HCT116 (cell line): ENCODE data around the gene MRAS. TPM values are rescaled to one million over a fixed set of nuclear protein-coding genes. Genes with fewer than 3 reads are reported as not detected.

Experiments
- ATAC-seq: fragments of 200-7000 bp; cut with Tn5 transposase; 2 replicates; pipeline ENCODE4 v1.9.1; 2020; ENCODE audit warnings: mild to moderate bottlenecking, moderate library complexity
- BruUV-seq: library from RNA; stranded (reverse); fragments of 400-500 nt; replicated peaks from 2 replicates; lab custom pipeline; 2021; lab: Mats Ljungman, UMichigan
- CTCF ChIA-PET: fragments of 300-600 bp; sonication (Branson Sonifier 250); formaldehyde crosslinking; loops from one replicate; lab custom pipeline; 2021; ENCODE audit warnings: antibody characterized with exemption; lab: Charles Lee
- POLR2A ChIA-PET: fragments of 300-600, 350-600 bp; sonication (Branson Sonifier 250); formaldehyde crosslinking; loops from one replicate; lab custom pipeline; 2021; ENCODE audit warnings: antibody characterized with exemption; lab: Charles Lee
- RAD21 ChIA-PET, 2 experiments: fragments of 300-600 bp; sonication (Branson Sonifier 250); formaldehyde crosslinking; loops; one replicate each; lab custom pipeline; 2023; ENCODE audit warnings: low total read pairs in 2 of 2; ENCODE audit not compliant: uncharacterized antibody in 2 of 2, unreplicated experiment in 2 of 2, low non-redundant PET in 1 of 2; lab: Charles Lee
- DNase-seq: peaks from one replicate; pipeline ENCODE4 v3.0.0-alpha.2; 2010; ENCODE audit warnings: low read depth, low spot score
- H2AFZ ChIP-seq: fragments of 200-600 bp; shearing (Covaris generic), sonication (generic); 2 replicates; pipeline ENCODE4 v1.6.1; 2017; ENCODE audit warnings: low read depth, mixed run types, mixed read lengths, antibody characterized with exemption, low read length; ENCODE audit not compliant: poor library complexity, severe bottlenecking
- H3K27ac ChIP-seq: 2 replicates; pipeline ENCODE4 v1.5.1; 2012; ENCODE audit warnings: low read depth, low read length
- H3K27me3 ChIP-seq: fragments of 200-600 bp; sonication (generic); 2 replicates; pipeline ENCODE4 v1.6.1; 2016; ENCODE audit warnings: mixed run types, low read length, mixed read lengths; ENCODE audit not compliant: insufficient read depth
- H3K36me3 ChIP-seq, 2 experiments: fragments of 200-500 bp in 1 of 2; fragments of 200-600 bp in 1 of 2; sonication (Bioruptor generic) in 1 of 2; sonication (generic) in 1 of 2; 2 replicates each; pipeline versions ENCODE4 v1.5.1 to v1.6.1; 2014 to 2016; ENCODE audit warnings: low read length in 2 of 2, inconsistent platforms in 1 of 2, mixed read lengths in 1 of 2, mixed run types in 1 of 2; ENCODE audit not compliant: insufficient read depth in 2 of 2, control insufficient read depth in 1 of 2
- H3K4me1 ChIP-seq, 2 experiments: fragments of 200-600 bp in 1 of 2; sonication (generic) in 1 of 2; 2 replicates each; pipeline versions ENCODE4 v1.5.1 to v1.6.1; 2012 to 2017; ENCODE audit warnings: low read length in 2 of 2, inconsistent platforms in 1 of 2, mild to moderate bottlenecking in 1 of 2, mixed read lengths in 1 of 2, mixed run types in 1 of 2, moderate library complexity in 1 of 2; ENCODE audit not compliant: insufficient read depth in 2 of 2, control insufficient read depth in 1 of 2
- H3K4me2 ChIP-seq: fragments of 200-600 bp; sonication (generic); 2 replicates; pipeline ENCODE4 v1.6.1; 2017; ENCODE audit warnings: mixed run types, low read length, mixed read lengths
- H3K4me3 ChIP-seq, 2 experiments: fragments of 200-600 bp in 1 of 2; sonication (generic) in 1 of 2; replicated peaks in 1 of 2; 2 replicates each; pipeline ENCODE4 v1.5.1; 2011 to 2016; ENCODE audit warnings: low read length in 2 of 2, control low read depth in 1 of 2, low read depth in 1 of 2, mild to moderate bottlenecking in 1 of 2, mixed read lengths in 1 of 2, mixed run types in 1 of 2
- H3K79me2 ChIP-seq: fragments of 200-600 bp; sonication (generic); 2 replicates; pipeline ENCODE4 v1.6.1; 2017; ENCODE audit warnings: mild to moderate bottlenecking, mixed run types, low read length, moderate library complexity, mixed read lengths; ENCODE audit not compliant: insufficient read depth
- H3K9ac ChIP-seq: fragments of 200-600 bp; sonication (generic); 2 replicates; pipeline ENCODE4 v1.6.1; 2016; ENCODE audit warnings: low read length, mixed read lengths
- H3K9me2 ChIP-seq: fragments of 200-600 bp; sonication (generic), shearing (Covaris generic); 2 replicates; pipeline ENCODE4 v1.6.1; 2017; ENCODE audit warnings: mixed run types, mild to moderate bottlenecking, moderate library complexity; ENCODE audit not compliant: insufficient read depth
- H3K9me3 ChIP-seq, 2 experiments: fragments of 200-500 bp in 1 of 2; fragments of 200-600 bp in 1 of 2; sonication (Bioruptor generic) in 1 of 2; sonication (generic) in 1 of 2; 2 replicates each; pipeline ENCODE4 v1.6.1; 2014 to 2017; ENCODE audit warnings: low read length in 2 of 2, mixed read lengths in 2 of 2, inconsistent platforms in 1 of 2, low read depth in 1 of 2, mild to moderate bottlenecking in 1 of 2, mixed run types in 1 of 2, moderate library complexity in 1 of 2; ENCODE audit not compliant: control insufficient read depth in 1 of 2, insufficient read depth in 1 of 2
- H4K20me1 ChIP-seq: fragments of 200-600 bp; sonication (generic), shearing (Covaris generic); 2 replicates; pipeline ENCODE4 v1.6.1; 2017; ENCODE audit warnings: mixed run types, mild to moderate bottlenecking, moderate library complexity; ENCODE audit not compliant: insufficient read depth
- CBX3 ChIP-seq: IDR thresholded peaks from 2 replicates; pipeline ENCODE4 v1.6.1; 2012; ENCODE audit warnings: low read depth
- CEBPB ChIP-seq: IDR thresholded peaks from 2 replicates; pipeline ENCODE4 v1.6.1; 2012; ENCODE audit warnings: low read depth
- EGR1 ChIP-seq: IDR thresholded peaks from 2 replicates; pipeline ENCODE4 v1.6.1; 2012; ENCODE audit warnings: low read depth
- ELF1 ChIP-seq: IDR thresholded peaks from 2 replicates; pipeline ENCODE4 v1.6.1; 2012; ENCODE audit warnings: low read depth, borderline replicate concordance
- EZH2 ChIP-seq: fragments of 200-600 bp; sonication (generic); IDR thresholded peaks from 2 replicates; pipeline ENCODE4 v1.6.1; 2017; ENCODE audit warnings: antibody characterized with exemption, mixed run types
- EZH2phosphoT487 ChIP-seq: fragments of 200-600 bp; IDR thresholded peaks from 2 replicates; pipeline ENCODE4 v1.6.1; 2018; ENCODE audit warnings: antibody characterized with exemption, borderline replicate concordance
- FOSL1 ChIP-seq: IDR thresholded peaks from 2 replicates; pipeline ENCODE4 v1.6.1; 2012; ENCODE audit warnings: low read depth
- JUND ChIP-seq: IDR thresholded peaks from 2 replicates; pipeline ENCODE4 v1.6.1; 2012
- POLR2A ChIP-seq: IDR thresholded peaks from 2 replicates; pipeline ENCODE4 v1.7.0; 2011; ENCODE audit warnings: borderline replicate concordance; ENCODE audit not compliant: insufficient read depth, insufficient read length; ENCODE audit errors: extremely low read depth
- POLR2AphosphoS5 ChIP-seq: IDR thresholded peaks from 2 replicates; pipeline ENCODE4 v1.6.1; 2011; ENCODE audit warnings: mild to moderate bottlenecking, low read depth, low read length, moderate library complexity
- RAD21 ChIP-seq: IDR thresholded peaks from 2 replicates; pipeline ENCODE4 v1.6.1; 2012; ENCODE audit warnings: low read depth, mild to moderate bottlenecking
- SIN3A ChIP-seq: IDR thresholded peaks from 2 replicates; pipeline ENCODE4 v1.6.1; 2012; ENCODE audit warnings: low read depth
- SP1 ChIP-seq: IDR thresholded peaks from 2 replicates; pipeline ENCODE4 v1.6.1; 2012; ENCODE audit warnings: low read depth
- TCF7L2 ChIP-seq: IDR thresholded peaks from 2 replicates; pipeline ENCODE4 v1.7.0; 2011; ENCODE audit warnings: borderline replicate concordance, inconsistent platforms; ENCODE audit not compliant: insufficient read depth, insufficient read length; ENCODE audit errors: extremely low read depth
- YY1 ChIP-seq: IDR thresholded peaks from 2 replicates; pipeline ENCODE4 v1.6.1; 2011; ENCODE audit warnings: low read length, low read depth, moderate library complexity, mild to moderate bottlenecking; ENCODE audit not compliant: insufficient replicate concordance; ENCODE audit errors: extremely low read depth
- ZFX ChIP-seq: fragments of 450-650 bp; IDR thresholded peaks from 2 replicates; pipeline ENCODE4 v1.6.1; 2017
- ZNF274 ChIP-seq: fragments of 200-500 bp; sonication (Bioruptor generic); IDR thresholded peaks from 2 replicates; pipeline ENCODE4 v1.6.1; 2014; ENCODE audit warnings: mild to moderate bottlenecking, low read depth, low read length, inconsistent platforms
- intact Hi-C: fragments of 100-400 bp; cut with micrococcal nuclease; formaldehyde crosslinking; loops from 2 replicates; pipeline ENCODE4 v1.10.0; 2022
- total RNA-seq: library from RNA; stranded (reverse); gene quantifications from one replicate; pipeline ENCODE4 v1.2.1, GENCODE V29; 2021; ENCODE audit not compliant: unreplicated experiment
- TF ChIP-seq, protein P1 (sequence below): IDR thresholded peaks from 2 replicates; pipeline ENCODE4 v1.6.1; 2012
- TF ChIP-seq, protein P2 (sequence below), 3 experiments: fragments of 200-600 bp in 1 of 3; sonication (generic) in 1 of 3; IDR thresholded peaks in 2 of 3; conservative IDR thresholded peaks in 1 of 3; 2 replicates each; pipeline ENCODE4 v1.5.1; 2012 to 2017; ENCODE audit warnings: low read depth in 2 of 3, low read length in 2 of 3, antibody characterized with exemption in 1 of 3, borderline replicate concordance in 1 of 3, control low read depth in 1 of 3, mild to moderate bottlenecking in 1 of 3, mixed read lengths in 1 of 3, mixed run types in 1 of 3, moderate library complexity in 1 of 3; ENCODE audit not compliant: insufficient read depth in 1 of 3

Gene MRAS
- total RNA-seq, 1 experiment from 2014 or later, result 13.5 TPM

- no TSS peak for BruUV-seq
Measured at GRCh38 chr3:138303474-138303873, 44.9 kb upstream of the MRAS start.

GRCh38 chr3:138307899-138308298, 40.5 kb upstream of the MRAS start:
- Histone ChIP-seq H3K4me3 (no peak overlapping the region), H2AFZ (no peak overlapping the region), H3K4me2 (no peak overlapping the region), H3K27me3 (no peaks in the 10 kb centered on the region), H4K20me1 (no peaks in the 10 kb centered on the region), H3K9me2 (no peaks in the 10 kb centered on the region; the same call in 1 of the 2 replicates), H3K79me2 (no peaks in the 10 kb centered on the region), H3K27ac (no peak overlapping the region), H3K9ac (no peak overlapping the region), H3K4me1 (no peaks in the 10 kb centered on the region), H3K36me3 (no peaks in the 10 kb centered on the region), H3K9me3 (no peaks in the 10 kb centered on the region)
- ChIA-PET CTCF (no interaction called here), RAD21 (no interaction called here), POLR2A (interaction anchor here (1.3 kb wide), 1 partner anchor 9 kb away, joined by 5 read pairs; no protein-coding TSS in a partner anchor)
- no TSS peak for BruUV-seq
- ATAC-seq, result no peak
- intact Hi-C loops, result no loop called here
- DNase-seq, result no peak
- no peak for TF ChIP-seq POLR2AphosphoS5
- TF ChIP-seq FOSL1, result no peak
- TF ChIP-seq SP1, result no peak
- TF ChIP-seq, protein P1, sequence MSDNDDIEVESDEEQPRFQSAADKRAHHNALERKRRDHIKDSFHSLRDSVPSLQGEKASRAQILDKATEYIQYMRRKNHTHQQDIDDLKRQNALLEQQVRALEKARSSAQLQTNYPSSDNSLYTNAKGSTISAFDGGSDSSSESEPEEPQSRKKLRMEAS, result no peak
- TF ChIP-seq ZNF274, result no peak
- TF ChIP-seq EGR1, result no peak
- no peak for TF ChIP-seq EZH2
- no peak for TF ChIP-seq YY1
- TF ChIP-seq, protein P2, sequence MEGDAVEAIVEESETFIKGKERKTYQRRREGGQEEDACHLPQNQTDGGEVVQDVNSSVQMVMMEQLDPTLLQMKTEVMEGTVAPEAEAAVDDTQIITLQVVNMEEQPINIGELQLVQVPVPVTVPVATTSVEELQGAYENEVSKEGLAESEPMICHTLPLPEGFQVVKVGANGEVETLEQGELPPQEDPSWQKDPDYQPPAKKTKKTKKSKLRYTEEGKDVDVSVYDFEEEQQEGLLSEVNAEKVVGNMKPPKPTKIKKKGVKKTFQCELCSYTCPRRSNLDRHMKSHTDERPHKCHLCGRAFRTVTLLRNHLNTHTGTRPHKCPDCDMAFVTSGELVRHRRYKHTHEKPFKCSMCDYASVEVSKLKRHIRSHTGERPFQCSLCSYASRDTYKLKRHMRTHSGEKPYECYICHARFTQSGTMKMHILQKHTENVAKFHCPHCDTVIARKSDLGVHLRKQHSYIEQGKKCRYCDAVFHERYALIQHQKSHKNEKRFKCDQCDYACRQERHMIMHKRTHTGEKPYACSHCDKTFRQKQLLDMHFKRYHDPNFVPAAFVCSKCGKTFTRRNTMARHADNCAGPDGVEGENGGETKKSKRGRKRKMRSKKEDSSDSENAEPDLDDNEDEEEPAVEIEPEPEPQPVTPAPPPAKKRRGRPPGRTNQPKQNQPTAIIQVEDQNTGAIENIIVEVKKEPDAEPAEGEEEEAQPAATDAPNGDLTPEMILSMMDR (IDR thresholded peaks at IDR 0.05 in 2 of 3, conservative IDR thresholded peaks at IDR 0.05 in 1 of 3; ENCODE audit: borderline replicate concordance in 1 of 3, insufficient read depth in 1 of 3, low read depth in 2 of 3, low read length in 2 of 3), result no peak
- TF ChIP-seq JUND, result no peak
- no peak for TF ChIP-seq ELF1

More at GRCh38 chr3:138303474-138303873, 44.9 kb upstream of the MRAS start:
- Histone ChIP-seq H2AFZ (no peak overlapping the region), H3K9me2 (no peaks in the 10 kb centered on the region), H3K4me2 (no peak overlapping the region), H3K4me3 (no peak overlapping the region), H3K27ac (no peak overlapping the region), H3K36me3 (no peaks in the 10 kb centered on the region; a peak in 1 of 4 replicates), H4K20me1 (no peaks in the 10 kb centered on the region), H3K27me3 (no peaks in the 10 kb centered on the region), H3K9me3 (no peaks in the 10 kb centered on the region), H3K79me2 (no peaks in the 10 kb centered on the region), H3K4me1 (no peaks in the 10 kb centered on the region), H3K9ac (no peak overlapping the region)
- intact Hi-C loops, result no loop called here
- RAD21 ChIA-PET, result no interaction called here
- no peak for ATAC-seq
- POLR2A ChIA-PET, result no interaction called here
- DNase-seq, result no peak
- no peak for TF ChIP-seq CBX3
- TF ChIP-seq EZH2phosphoT487, result no peak
- TF ChIP-seq CEBPB, result no peak
- no peak for TF ChIP-seq EGR1
- TF ChIP-seq, protein P1, result no peak
- TF ChIP-seq POLR2A, result no peak
- no peak for TF ChIP-seq ZFX
- TF ChIP-seq SIN3A, result no peak
- TF ChIP-seq EZH2, result no peak
- no peak for TF ChIP-seq TCF7L2
- TF ChIP-seq YY1, result no peak
- no peak for TF ChIP-seq SP1
- no peak for TF ChIP-seq POLR2AphosphoS5
- TF ChIP-seq RAD21, result no peak
- CTCF ChIA-PET, result no interaction called here
